ENCODE measurements around the gene ZNF639.
A peak's percentile ranks its signal among the peaks of the same experiment; 100 is the strongest.
"Not testable (repeated sequence)": the region's sequence is repeated elsewhere in the genome, so short reads cannot be mapped to it uniquely, and the experiment has no call there.

Gene ZNF639

GRCh38 chr3:179322286-179323196 lies at the start of gene ZNF639:
TSS of gene ZNF639 (plus strand) at chr3:179323031. CDS start at chr3:179328294, 5,263 bp downstream.
- DNase-seq = peak; percentile 89 to 90

GRCh38 chr3:179274434-179274833 lies 48.4 kb upstream of the ZNF639 start:
- DNase-seq = not testable (repeated sequence)

- DNase-seq = no peak
These were observed 46.8 kb upstream of the ZNF639 start for GRCh38 chr3:179276001-179276400.

GRCh38 chr3:179276743-179277142 lies 46.1 kb upstream of the ZNF639 start:
- DNase-seq = no peak

- no peak for DNase-seq
These were observed 44.7 kb upstream of the ZNF639 start for GRCh38 chr3:179278151-179278550.

- DNase-seq = no peak
These were observed 43.7 kb upstream of the ZNF639 start for GRCh38 chr3:179278932-179279693.

- DNase-seq = no peak
These were observed 43.0 kb upstream of the ZNF639 start for GRCh38 chr3:179279837-179280236.

GRCh38 chr3:179281825-179282224 lies 41.0 kb upstream of the ZNF639 start:
- no peak for DNase-seq

- no peak for DNase-seq
These were observed 36.5 kb upstream of the ZNF639 start for GRCh38 chr3:179286331-179286730.

GRCh38 chr3:179288845-179289244 lies 34.0 kb upstream of the ZNF639 start:
- DNase-seq = no peak

GRCh38 chr3:179289295-179289694 lies 33.5 kb upstream of the ZNF639 start:
- no peak for DNase-seq

GRCh38 chr3:179292450-179292849 lies 30.4 kb upstream of the ZNF639 start:
- no peak for DNase-seq

- DNase-seq = no peak
These were observed 24.7 kb upstream of the ZNF639 start for GRCh38 chr3:179297971-179298725.

GRCh38 chr3:179299316-179299715 lies 23.5 kb upstream of the ZNF639 start:
- DNase-seq = no peak

- DNase-seq = no peak
These were observed 22.7 kb upstream of the ZNF639 start for GRCh38 chr3:179299999-179300613.

- no peak for DNase-seq
These were observed 21.2 kb upstream of the ZNF639 start for GRCh38 chr3:179301645-179302044.

- DNase-seq = no peak
These were observed 20.7 kb upstream of the ZNF639 start for GRCh38 chr3:179302111-179302510.

GRCh38 chr3:179304605-179305004 lies 18.2 kb upstream of the ZNF639 start:
- no peak for DNase-seq

GRCh38 chr3:179307362-179307761 lies 15.5 kb upstream of the ZNF639 start:
- not testable (repeated sequence) for DNase-seq

- no peak for DNase-seq
These were observed 14.8 kb upstream of the ZNF639 start for GRCh38 chr3:179308001-179308400.

- no peak for DNase-seq
These were observed 13.4 kb upstream of the ZNF639 start for GRCh38 chr3:179309225-179310078.

- DNase-seq = no peak
These were observed 4.0 kb upstream of the ZNF639 start for GRCh38 chr3:179318876-179319275.
